NB4 (cell line): ENCODE data around the gene FRMD5.
"Not testable (repeated sequence)": the region's sequence is repeated elsewhere in the genome, so short reads cannot be mapped to it uniquely, and the experiment has no call there.

ENCODE experiments used
- DNase-seq: peaks from one replicate; pipeline ENCODE4 v3.0.0; 2010; ENCODE audit warnings: low read depth
- H3K4me3 ChIP-seq: one replicate; pipeline ENCODE4 v1.5.1; 2011; ENCODE audit warnings: mild to moderate bottlenecking, low read depth, low read length, moderate library complexity
- CTCF ChIP-seq: IDR thresholded peaks from one replicate; pipeline ENCODE4 v1.5.1; 2012; ENCODE audit warnings: low read depth, low read length
- MAX ChIP-seq: IDR thresholded peaks from 2 replicates; pipeline ENCODE4 v1.6.1; 2011; ENCODE audit warnings: low read depth, low read length
- MYC ChIP-seq: IDR thresholded peaks from 2 replicates; pipeline ENCODE4 v1.6.1; 2011; ENCODE audit warnings: low read depth, low read length
- POLR2A ChIP-seq: IDR thresholded peaks from 2 replicates; pipeline ENCODE4 v1.6.1; 2011; ENCODE audit warnings: mild to moderate bottlenecking; ENCODE audit not compliant: insufficient read length; ENCODE audit errors: extremely low read depth

Gene FRMD5

GRCh38 chr15:44009038-44009437 lies 186.0 kb downstream of the FRMD5 start:
- no peak for TF ChIP-seq CTCF
- TF ChIP-seq MYC, result no peak
- no peak for TF ChIP-seq POLR2A
- no peak for TF ChIP-seq MAX
- peak; percentile 12 for DNase-seq
- no peak overlapping the region for H3K4me3 ChIP-seq

- DNase-seq, H3K4me3 ChIP-seq: not testable (repeated sequence)
Measured at GRCh38 chr15:44000248-44000647, 194.8 kb downstream of the FRMD5 start.

GRCh38 chr15:43998607-43999006 lies 196.5 kb downstream of the FRMD5 start:
- TF ChIP-seq POLR2A, result no peak
- no peak for TF ChIP-seq MAX
- no peak for TF ChIP-seq CTCF
- no peak for TF ChIP-seq MYC
- H3K4me3 ChIP-seq, result no peak overlapping the region
- no peak for DNase-seq

GRCh38 chr15:43991206-43991605 lies 203.9 kb downstream of the FRMD5 start:
- H3K4me3 ChIP-seq, result no peak overlapping the region
- no peak for TF ChIP-seq CTCF
- TF ChIP-seq MAX, result no peak
- TF ChIP-seq MYC, result no peak
- TF ChIP-seq POLR2A, result no peak
- DNase-seq, result no peak

- no peak overlapping the region for H3K4me3 ChIP-seq
- no peak for DNase-seq
- no peak for TF ChIP-seq CTCF
- no peak for TF ChIP-seq POLR2A
- no peak for TF ChIP-seq MAX
- no peak for TF ChIP-seq MYC
Measured at GRCh38 chr15:43989938-43990337, 205.1 kb downstream of the FRMD5 start.

- H3K4me3 ChIP-seq, result no peak overlapping the region
- DNase-seq, result no peak
- TF ChIP-seq MAX, result no peak
- no peak for TF ChIP-seq POLR2A
- no peak for TF ChIP-seq CTCF
- TF ChIP-seq MYC, result no peak
Measured at GRCh38 chr15:43988900-43989299, 206.2 kb downstream of the FRMD5 start.
